HG02610 (cell line): ENCODE results near the gene HMX1.

Experiments
- ATAC-seq: cut with Tn5 transposase; IDR thresholded peaks from one replicate; pipeline ENCODE4 v1.9.1; 2021; ENCODE audit warnings: mild to moderate bottlenecking, moderate library complexity; ENCODE audit not compliant: unreplicated experiment

The HMX1 gene

GRCh38 chr4:8871417-8872401 lies at the start of gene HMX1:
Gene HMX1, minus strand, starts transcription at chr4:8871839. Its CDS starts 225 bp downstream, at chr4:8871614.
- ATAC-seq, result no peak

GRCh38 chr4:8920969-8921368 lies 49.3 kb upstream of the HMX1 start:
- ATAC-seq, result no peak

GRCh38 chr4:8920289-8920965 lies 48.8 kb upstream of the HMX1 start:
- no peak for ATAC-seq

GRCh38 chr4:8919651-8920288 lies 48.1 kb upstream of the HMX1 start:
- no peak for ATAC-seq

- ATAC-seq, result peak; percentile 63
Observed at GRCh38 chr4:8917868-8918783, 46.5 kb upstream of the HMX1 start.

GRCh38 chr4:8917321-8917811 lies 45.7 kb upstream of the HMX1 start:
- no peak for ATAC-seq

- ATAC-seq, result no peak
Observed at GRCh38 chr4:8916906-8917305, 45.3 kb upstream of the HMX1 start.

GRCh38 chr4:8916351-8916885 lies 44.8 kb upstream of the HMX1 start:
- no peak for ATAC-seq

- ATAC-seq, result no peak
Observed at GRCh38 chr4:8915201-8916200, 43.9 kb upstream of the HMX1 start.

GRCh38 chr4:8914461-8915171 lies 43.0 kb upstream of the HMX1 start:
- ATAC-seq, result no peak

GRCh38 chr4:8913858-8914460 lies 42.3 kb upstream of the HMX1 start:
- ATAC-seq, result no peak

- no peak for ATAC-seq
Observed at GRCh38 chr4:8913121-8913857, 41.6 kb upstream of the HMX1 start.

- no peak for ATAC-seq
Observed at GRCh38 chr4:8912506-8912905, 40.9 kb upstream of the HMX1 start.

- ATAC-seq, result no peak
Observed at GRCh38 chr4:8912089-8912455, 40.4 kb upstream of the HMX1 start.

GRCh38 chr4:8911316-8912088 lies 39.9 kb upstream of the HMX1 start:
- ATAC-seq, result no peak

GRCh38 chr4:8910822-8911315 lies 39.2 kb upstream of the HMX1 start:
- ATAC-seq, result no peak
